Measurements from ENCODE around the gene MASTL.
A peak's percentile ranks its signal among the peaks of the same experiment; 100 is the strongest.
"Not testable (repeated sequence)": the region's sequence is repeated elsewhere in the genome, so short reads cannot be mapped to it uniquely, and the experiment has no call there.

The MASTL gene

GRCh38 chr10:27155066-27155754 is at the start of gene MASTL:
MASTL (plus strand) TSS chr10:27155352; CDS start chr10:27155427, 75 bp downstream.
- peak; percentile 90 to 93 for DNase-seq (ENCODE audit: low read depth in 2 of 2)

DNA sequence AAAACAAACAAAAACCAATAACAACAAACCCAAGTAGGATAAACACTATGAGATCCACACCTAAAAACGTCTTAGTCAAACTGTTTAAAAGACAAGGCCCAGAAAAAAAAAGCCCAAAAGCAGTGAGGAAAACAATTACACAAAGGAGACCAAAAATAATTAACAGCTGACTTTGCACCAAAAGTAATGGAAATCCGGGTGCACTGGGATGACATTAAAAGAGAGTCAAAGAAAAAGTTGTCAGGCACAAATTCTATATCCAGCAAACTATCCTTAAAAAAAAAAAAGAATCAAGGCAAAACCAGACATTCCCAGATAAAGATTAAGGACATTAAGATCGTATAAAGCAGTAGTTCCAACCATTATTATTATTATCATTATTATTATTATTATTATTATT is 47.0 kb upstream of the MASTL start:
- DNase-seq (ENCODE audit: low read depth in 2 of 2): no peak

DNA sequence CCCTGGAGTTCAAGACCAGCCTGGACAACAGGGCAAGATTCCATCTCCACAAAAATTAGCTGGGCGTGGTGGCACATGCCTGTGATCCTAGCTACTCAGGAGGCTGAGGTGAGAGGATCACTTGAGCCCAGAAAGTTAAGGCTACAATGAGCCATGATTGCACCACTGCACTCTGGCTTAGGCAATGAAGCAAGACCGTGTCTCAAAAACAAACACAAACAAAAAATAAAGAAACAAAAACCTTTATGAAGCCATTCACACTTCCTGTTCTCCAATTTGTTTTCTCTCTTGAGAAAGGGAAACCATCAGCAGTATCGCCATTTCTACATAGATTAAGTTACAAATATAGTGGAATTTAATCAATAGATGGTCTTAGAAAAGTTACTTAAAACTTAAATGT is 20.8 kb upstream of the MASTL start:
- DNase-seq (ENCODE audit: low read depth in 2 of 2): no peak

GRCh38 chr10:27138277-27138676 is 16.9 kb upstream of the MASTL start:
- no peak for DNase-seq (ENCODE audit: low read depth in 2 of 2)

DNA sequence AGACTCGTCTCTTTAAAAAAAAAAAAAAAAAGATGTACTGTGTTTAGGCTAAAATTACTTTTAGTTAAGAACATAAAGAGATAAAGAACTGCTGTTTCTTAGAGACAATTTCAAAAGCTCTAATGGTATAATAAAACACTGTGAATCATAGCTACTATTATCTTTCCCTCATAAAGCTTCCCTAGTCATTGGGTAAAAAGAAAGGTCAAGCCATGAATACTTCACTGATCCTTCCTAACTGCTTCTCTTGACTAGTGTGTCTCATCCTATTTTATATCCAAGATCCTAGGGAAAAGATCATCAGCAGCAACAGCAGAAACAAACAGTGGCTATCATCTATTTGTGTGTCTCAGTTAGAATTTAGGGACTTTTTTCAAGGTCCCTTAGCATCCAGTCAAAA is 11.5 kb upstream of the MASTL start:
- no peak for DNase-seq (ENCODE audit: low read depth in 2 of 2)

DNA sequence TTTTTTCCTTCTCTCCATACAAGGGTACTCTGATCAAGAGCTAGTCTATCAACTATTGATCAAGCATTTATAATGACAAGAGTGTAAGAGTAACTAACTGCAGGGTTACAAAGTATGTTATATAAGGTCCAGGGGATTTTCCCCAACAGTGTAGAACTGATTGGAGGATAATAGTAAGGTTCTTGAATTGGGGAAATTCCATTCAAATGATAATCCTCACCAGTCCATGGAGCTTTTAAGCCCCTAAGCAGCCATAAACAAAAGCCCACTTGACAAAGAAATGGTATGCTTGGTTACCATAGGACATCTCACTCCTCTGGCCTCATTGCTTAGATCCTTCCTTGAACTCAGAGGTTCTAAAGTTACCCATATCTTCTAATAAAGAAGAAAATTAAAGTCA is 9.2 kb upstream of the MASTL start:
- DNase-seq (ENCODE audit: low read depth in 2 of 2): no peak

DNA sequence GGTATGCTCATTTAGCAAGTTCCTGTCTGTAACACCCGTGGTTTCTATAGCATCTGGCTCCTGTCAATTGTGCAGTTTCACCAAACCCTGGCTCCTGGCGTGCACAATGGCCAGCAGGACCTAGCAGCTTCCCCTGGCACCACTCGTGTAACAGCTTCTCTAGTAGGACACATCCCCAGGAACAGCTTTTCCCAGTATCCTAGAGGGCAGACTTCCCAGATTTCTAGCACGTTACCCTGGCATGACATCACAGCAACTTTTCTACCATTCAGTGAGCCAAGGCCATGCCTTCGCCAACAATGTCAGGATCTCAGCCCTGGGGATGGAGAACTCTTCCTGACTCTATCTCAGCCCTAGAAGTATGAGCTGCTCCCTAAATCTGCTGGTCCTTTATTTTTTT is 7.5 kb upstream of the MASTL start:
- DNase-seq (ENCODE audit: low read depth in 2 of 2): no peak

- no peak for DNase-seq (ENCODE audit: low read depth in 2 of 2)
Measured at GRCh38 chr10:27150261-27150660, 4.9 kb upstream of the MASTL start.

- DNase-seq (ENCODE audit: low read depth in 2 of 2): no peak
Measured at GRCh38 chr10:27152687-27153086, 2.5 kb upstream of the MASTL start.

- no peak for DNase-seq (ENCODE audit: low read depth in 2 of 2)
Measured at GRCh38 chr10:27153329-27153728, 1.8 kb upstream of the MASTL start.

DNA sequence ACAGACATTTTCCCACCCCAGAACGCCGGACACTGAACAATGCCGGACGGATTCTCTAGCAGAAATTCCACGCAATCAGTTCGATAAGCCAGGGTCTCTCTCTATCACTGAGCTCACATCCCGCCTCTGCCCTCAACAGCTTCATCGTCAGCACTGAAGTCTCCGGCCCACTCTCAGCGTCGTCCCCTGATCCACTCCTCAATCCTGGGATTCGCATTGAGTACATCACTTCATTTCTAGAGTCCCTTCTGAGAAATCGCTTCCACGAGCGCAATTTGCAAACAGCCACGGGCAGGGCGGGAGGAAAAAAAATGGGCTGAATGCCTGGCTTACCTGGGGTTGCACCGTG is 1.3 kb upstream of the MASTL start:
- DNase-seq (ENCODE audit: low read depth in 2 of 2): peak; percentile 0 to 5

DNA sequence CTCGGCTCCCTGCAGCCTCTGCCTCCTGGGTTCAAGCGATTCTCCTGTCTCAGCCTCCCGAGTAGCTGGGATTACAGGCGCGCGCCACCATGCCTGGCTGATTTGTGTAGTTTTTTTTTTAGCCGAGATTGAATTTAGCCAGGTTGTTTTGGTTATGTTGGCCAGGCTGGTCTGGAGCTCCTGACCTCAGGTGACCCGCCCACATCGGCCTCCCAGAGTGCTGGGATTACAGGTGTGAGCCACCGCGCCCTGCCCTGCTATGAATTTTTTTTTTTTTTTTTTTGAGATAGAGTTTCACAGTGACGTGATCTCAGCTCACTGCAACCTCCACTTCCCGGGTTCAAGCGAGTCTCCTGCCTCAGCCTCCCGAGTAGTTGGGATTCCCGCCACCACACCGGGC is 1.4 kb downstream of the MASTL start:
- not testable (repeated sequence) for DNase-seq (ENCODE audit: low read depth in 2 of 2)

GRCh38 chr10:27157150-27157549 is 2.0 kb downstream of the MASTL start:
- DNase-seq (ENCODE audit: low read depth in 2 of 2): no peak

DNA sequence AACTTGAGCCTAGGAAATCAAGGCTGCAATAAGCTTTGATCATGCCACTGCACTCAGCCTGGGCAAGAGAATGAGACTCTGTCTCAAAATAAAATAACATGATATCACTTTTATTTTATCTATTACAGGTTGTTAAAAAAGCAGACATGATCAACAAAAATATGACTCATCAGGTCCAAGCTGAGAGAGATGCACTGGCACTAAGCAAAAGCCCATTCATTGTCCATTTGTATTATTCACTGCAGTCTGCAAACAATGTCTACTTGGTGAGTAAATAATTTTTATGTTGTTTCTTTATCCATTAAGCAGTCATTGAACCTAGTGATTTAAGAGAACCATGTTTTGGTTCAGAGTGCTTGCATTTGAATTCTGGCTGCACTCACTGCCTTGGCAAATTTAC is 3.3 kb downstream of the MASTL start:
- no peak for DNase-seq (ENCODE audit: low read depth in 2 of 2)

GRCh38 chr10:27169849-27170248 is 14.7 kb downstream of the MASTL start:
- DNase-seq (ENCODE audit: low read depth in 2 of 2): no peak

DNA sequence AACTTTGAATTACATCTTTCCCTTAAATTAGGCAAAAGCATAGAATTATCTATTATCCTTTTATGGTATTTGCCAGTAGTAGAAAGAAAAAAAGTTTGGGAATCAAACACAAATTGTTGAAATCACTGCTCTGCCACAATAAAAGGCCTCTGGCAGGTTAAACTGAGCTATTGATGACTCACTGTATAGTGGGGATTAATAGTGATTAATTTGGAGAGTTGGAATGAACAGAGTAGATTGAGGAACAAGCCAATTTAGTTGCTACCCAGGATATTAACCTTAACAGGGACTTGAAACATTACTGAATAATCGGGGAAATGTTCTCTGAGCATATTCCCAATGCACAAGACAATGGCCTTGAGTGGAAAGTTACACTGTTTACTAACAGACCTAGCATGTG is 33.1 kb downstream of the MASTL start:
- no peak for DNase-seq (ENCODE audit: low read depth in 2 of 2)

GRCh38 chr10:27188897-27189296 is 33.7 kb downstream of the MASTL start:
- DNase-seq (ENCODE audit: low read depth in 2 of 2): no peak

DNA sequence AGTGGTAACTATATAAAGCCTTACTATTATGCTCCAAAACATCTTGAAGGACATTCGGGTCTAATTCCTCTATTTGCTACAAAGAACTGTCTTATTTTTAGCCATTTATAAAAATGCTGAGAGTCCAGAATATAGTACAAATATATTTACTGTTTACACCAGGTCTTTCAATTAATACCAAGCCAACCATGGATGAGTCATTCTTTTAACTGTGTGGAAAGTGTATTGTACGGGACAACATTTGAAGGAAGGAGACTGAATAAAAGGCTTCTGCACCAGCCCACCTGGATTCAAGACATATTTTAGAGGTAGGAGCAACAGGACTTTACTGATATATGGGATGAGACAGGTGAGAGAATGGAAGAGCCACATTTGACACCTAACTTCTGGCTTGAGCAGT is 35.4 kb downstream of the MASTL start:
- no peak for DNase-seq (ENCODE audit: low read depth in 2 of 2)

- no peak for DNase-seq (ENCODE audit: low read depth in 2 of 2)
Measured at GRCh38 chr10:27192284-27192683, 37.1 kb downstream of the MASTL start.

DNA sequence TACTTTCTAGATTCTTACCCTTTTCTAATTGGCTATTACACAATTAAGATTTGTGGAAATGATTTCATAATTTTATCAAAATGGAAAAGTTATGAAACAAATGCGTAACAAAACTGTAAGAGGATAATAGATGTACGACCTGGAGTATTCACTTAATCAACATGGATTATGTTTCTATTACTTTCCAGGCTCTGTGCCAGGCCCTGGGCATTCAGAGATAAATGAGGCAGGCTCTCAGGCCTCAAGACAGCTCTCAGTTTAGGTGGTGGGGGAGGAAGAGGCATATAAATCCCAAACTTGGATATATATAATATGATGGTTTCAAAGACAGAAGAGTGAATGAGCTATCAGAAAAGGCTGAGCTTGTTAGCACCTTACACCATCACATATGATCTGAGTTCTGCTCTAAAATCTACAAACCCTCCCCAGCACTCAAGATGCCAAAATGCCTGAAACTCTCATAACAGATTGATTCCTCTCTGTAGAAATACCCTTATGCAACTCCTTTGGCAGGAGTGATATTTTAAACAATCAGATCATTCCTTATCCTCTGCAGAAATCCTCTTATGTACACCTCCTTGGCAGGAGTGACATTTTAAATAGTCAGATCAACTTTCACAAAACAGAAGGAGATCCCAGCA is 42.9 kb downstream of the MASTL start:
- no peak for DNase-seq (ENCODE audit: low read depth in 2 of 2)

DNA sequence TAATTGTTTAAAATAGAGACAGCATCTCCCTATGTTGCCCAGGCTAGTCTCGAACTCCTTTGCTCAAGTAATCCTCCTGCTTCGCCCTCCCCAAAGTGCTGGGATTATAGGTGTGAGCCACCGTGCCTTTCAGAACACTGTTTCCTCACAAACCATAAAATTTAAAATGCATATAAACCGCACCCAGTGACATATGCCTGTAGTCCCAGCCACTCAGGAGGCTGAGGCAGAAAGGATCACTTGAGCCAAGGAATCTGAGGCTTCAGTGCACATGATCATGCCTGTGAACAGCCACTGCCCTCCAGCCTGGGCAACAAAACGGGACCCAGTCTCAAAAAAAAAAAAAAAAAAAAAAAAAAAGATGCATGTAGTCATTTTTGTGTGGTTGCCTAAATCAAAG is 48.7 kb downstream of the MASTL start:
- no peak for DNase-seq (ENCODE audit: low read depth in 2 of 2)

DNA sequence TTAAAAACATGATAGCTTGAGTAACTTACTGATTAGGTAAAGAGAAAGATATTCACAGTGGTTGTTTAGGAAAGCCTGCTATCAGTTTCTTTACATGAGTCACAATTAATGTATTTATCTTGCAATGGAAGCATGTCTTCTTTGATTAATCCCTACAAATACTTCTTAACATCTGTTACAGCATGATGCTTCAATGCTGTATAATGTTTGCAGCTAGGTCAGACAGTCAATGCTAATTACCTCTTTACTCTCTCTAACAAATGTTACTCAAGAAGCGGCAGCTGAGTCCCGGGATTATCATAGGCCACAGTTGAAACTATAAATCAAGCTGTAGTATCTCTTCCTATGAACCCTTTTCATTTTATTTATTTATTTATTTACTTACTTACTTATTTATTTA is 52.2 kb downstream of the MASTL start:
- no peak for DNase-seq (ENCODE audit: low read depth in 2 of 2)

DNA sequence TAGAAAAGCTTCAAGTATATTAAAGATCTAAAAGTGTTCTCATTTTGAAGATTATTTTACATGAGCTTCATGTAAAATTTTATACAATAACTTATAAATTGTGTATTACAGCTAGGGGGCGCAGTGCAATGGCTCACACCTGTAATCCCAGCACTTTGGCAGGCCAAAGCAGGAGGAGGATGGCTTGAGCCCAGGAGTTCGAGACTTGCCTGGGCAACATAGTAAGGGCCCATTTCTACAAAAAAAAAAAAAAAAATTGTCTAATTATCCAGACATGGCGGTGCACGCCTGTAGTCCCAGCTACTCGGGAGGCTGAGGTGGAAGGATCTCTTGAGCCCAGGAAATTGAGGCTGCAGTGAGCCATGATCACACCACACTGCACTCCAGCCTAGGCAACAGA is 68.8 kb downstream of the MASTL start:
- DNase-seq (ENCODE audit: low read depth in 2 of 2): no peak

Data from activated CD8-positive, alpha-beta memory T cell treated with anti-CD3 and anti-CD28 coated beads for 4 hours (primary cell).